Prostate gland (tissue), 2 donors: Measurements from ENCODE around the gene UBE2H.

Experiments
- CTCF ChIP-seq, 4 experiments: fragments of 200-600 bp in 2 of 4; fragments of 450-650 bp in 2 of 4; sonication (generic) in 2 of 4; IDR thresholded peaks; 1 replicate in 3 of 4; 2 replicates in 1 of 4; pipeline ENCODE4 v1.5.1; 2016 to 2019; ENCODE audit warnings: antibody characterized with exemption in 4 of 4, mild to moderate bottlenecking in 2 of 4, moderate library complexity in 2 of 4
- POLR2A ChIP-seq: fragments of 450-650 bp; IDR thresholded peaks from one replicate; pipeline ENCODE4 v1.6.1; 2016; ENCODE audit warnings: antibody characterized with exemption, mild to moderate bottlenecking
- POLR2AphosphoS5 ChIP-seq: sonication (generic); formaldehyde crosslinking; IDR thresholded peaks from one replicate; pipeline ENCODE4 v1.6.1; 2017; ENCODE audit warnings: antibody characterized with exemption

DNA sequence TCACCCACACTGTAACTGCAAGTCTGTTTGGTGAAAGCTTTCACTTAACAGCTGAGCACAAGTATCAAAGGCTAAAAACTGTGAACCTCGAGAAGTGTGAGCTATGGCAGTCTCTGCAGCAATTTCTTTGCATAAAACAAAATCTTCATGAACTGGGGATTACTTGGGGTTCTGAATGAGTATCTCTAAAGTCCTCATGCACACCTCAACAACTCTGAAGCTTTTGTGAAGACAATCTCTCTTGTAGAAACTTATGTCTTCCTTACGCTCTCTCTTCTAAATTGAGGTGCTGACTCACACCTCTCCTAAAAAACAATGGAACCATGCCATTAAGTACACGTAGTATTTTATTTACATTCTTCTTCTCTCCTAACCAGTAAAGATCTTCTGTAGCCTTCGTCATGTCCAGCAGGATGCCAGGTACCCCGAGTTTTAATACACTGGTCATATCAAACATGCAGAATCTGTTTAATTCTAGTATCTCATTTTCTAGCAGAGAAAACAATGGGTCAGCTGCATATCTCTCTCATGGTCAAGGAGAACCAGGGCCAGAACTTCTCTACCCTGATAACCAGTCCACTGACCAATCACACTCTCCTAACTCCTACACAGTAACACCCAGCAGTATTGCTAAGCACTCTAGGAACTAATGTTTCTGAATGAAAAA, 76.9 kb downstream of the UBE2H start:
- no peak for TF ChIP-seq CTCF (IDR thresholded peaks at IDR 0.05)
- TF ChIP-seq POLR2A, result no peak
- TF ChIP-seq POLR2AphosphoS5, result peak; percentile 16
